ENCODE data around the gene CYP11A1.
A peak's percentile ranks its signal among the peaks of the same experiment; 100 is the strongest.

Gene CYP11A1

GRCh38 chr15:74315626-74316025, 51.8 kb downstream of the CYP11A1 start:
- Histone ChIP-seq H3K4me3 (no peak overlapping the region), H3K27ac (peak overlapping the region; percentile 65 to 93)
- no peak for TF ChIP-seq CTCF (IDR thresholded peaks at IDR 0.05)
- DNase-seq (ENCODE audit: low spot score): no peak

- DNase-seq (ENCODE audit: low spot score): no peak
- H3K4me3 ChIP-seq: no peak overlapping the region
These were observed 52.5 kb downstream of the CYP11A1 start for GRCh38 chr15:74314795-74315438.

GRCh38 chr15:74313889-74314288, 53.6 kb downstream of the CYP11A1 start:
- DNase-seq (ENCODE audit: low spot score): no peak
- TF ChIP-seq CTCF (IDR thresholded peaks at IDR 0.05): no peak
- Histone ChIP-seq H3K27ac (no peak overlapping the region), H3K4me3 (no peak overlapping the region)

More at GRCh38 chr15:74314795-74315438, 52.5 kb downstream of the CYP11A1 start:
- no peak for TF ChIP-seq CTCF (IDR thresholded peaks at IDR 0.05)
- peak overlapping the region; percentile 65 to 93 for H3K27ac ChIP-seq

- no peak for TF ChIP-seq CTCF (IDR thresholded peaks at IDR 0.05)
- H3K4me3 ChIP-seq: no peak overlapping the region
- no peak for DNase-seq (ENCODE audit: low spot score)
- no peak overlapping the region for H3K27ac ChIP-seq
These were observed 54.9 kb downstream of the CYP11A1 start for GRCh38 chr15:74312445-74313007.

GRCh38 chr15:74311734-74312444, 55.6 kb downstream of the CYP11A1 start:
- no peak for TF ChIP-seq CTCF (IDR thresholded peaks at IDR 0.05)
- Histone ChIP-seq H3K4me3 (no peak overlapping the region), H3K27ac (no peak overlapping the region)
- DNase-seq (ENCODE audit: low spot score): no peak

GRCh38 chr15:74307827-74308811, 59.3 kb downstream of the CYP11A1 start:
- peak; percentile 82 for TF ChIP-seq CTCF (IDR thresholded peaks at IDR 0.05)
- no peak for DNase-seq (ENCODE audit: low spot score)
- no peak overlapping the region for H3K27ac ChIP-seq
- no peak overlapping the region for H3K4me3 ChIP-seq

All from coronary artery (tissue), 2 donors.